ENCODE results near the gene SERGEF.
"Not testable (repeated sequence)": the region's sequence is repeated elsewhere in the genome, so short reads cannot be mapped to it uniquely, and the experiment has no call there.

GRCh38 chr11:17868398-17868797 lies 144.4 kb downstream of the SERGEF start:
- TF ChIP-seq CTCF (IDR thresholded peaks at IDR 0.05 in 4 of 5, conservative IDR thresholded peaks at IDR 0.05 in 1 of 5); POLR2A (IDR thresholded peaks at IDR 0.05): not testable (repeated sequence)
